Trophoblast cell (in vitro differentiated cells and primary cell): ENCODE measurements around the gene PLEKHG5.
"Not testable (repeated sequence)": the region's sequence is repeated elsewhere in the genome, so short reads cannot be mapped to it uniquely, and the experiment has no call there.

Source experiments
- DNase-seq, 2 donors: peaks; one replicate each; pipeline ENCODE4 v3.0.0-alpha.2; 2016
- H2AFZ ChIP-seq: 2 replicates; pipeline ENCODE4 v1.6.1; 2013; ENCODE audit warnings: low read length, moderate library complexity, mild to moderate bottlenecking; ENCODE audit not compliant: insufficient read depth, poor library complexity
- H2AK5ac ChIP-seq: 2 replicates; pipeline ENCODE4 v1.6.1; 2013; ENCODE audit warnings: mild to moderate bottlenecking, low read length
- H2BK120ac ChIP-seq: 2 replicates; pipeline ENCODE4 v1.6.1; 2013; ENCODE audit warnings: low read length, mild to moderate bottlenecking, moderate library complexity; ENCODE audit not compliant: insufficient read depth, poor library complexity
- H2BK12ac ChIP-seq: 2 replicates; pipeline ENCODE4 v1.6.1; 2013; ENCODE audit warnings: mild to moderate bottlenecking, low read length, moderate library complexity
- H2BK5ac ChIP-seq: 2 replicates; pipeline ENCODE4 v1.6.1; 2013; ENCODE audit warnings: low read length, low read depth, moderate library complexity, mild to moderate bottlenecking; ENCODE audit not compliant: poor library complexity
- H3K14ac ChIP-seq: 2 replicates; pipeline ENCODE4 v1.6.1; 2013; ENCODE audit warnings: mild to moderate bottlenecking, low read length
- H3K18ac ChIP-seq: 2 replicates; pipeline ENCODE4 v1.6.1; 2013; ENCODE audit warnings: mild to moderate bottlenecking, low read length
- H3K23ac ChIP-seq: 2 replicates; pipeline ENCODE4 v1.6.1; 2013; ENCODE audit warnings: low read length
- H3K27ac ChIP-seq: 2 replicates; pipeline ENCODE4 v1.5.1; 2013; ENCODE audit warnings: low read depth, mild to moderate bottlenecking, inconsistent platforms, low read length, moderate library complexity
- H3K27me3 ChIP-seq: 2 replicates; pipeline ENCODE4 v1.6.1; 2013; ENCODE audit warnings: inconsistent platforms, mild to moderate bottlenecking, low read length, moderate library complexity; ENCODE audit not compliant: insufficient read depth
- H3K36me3 ChIP-seq, 2 experiments: 1 replicate in 1 of 2; 2 replicates in 1 of 2; pipeline ENCODE4 v1.6.1; 2013; ENCODE audit warnings: low read length in 2 of 2, mild to moderate bottlenecking in 2 of 2, moderate library complexity in 1 of 2; ENCODE audit not compliant: insufficient read depth in 2 of 2, control insufficient read depth in 1 of 2
- H3K4ac ChIP-seq: 2 replicates; pipeline ENCODE4 v1.6.1; 2013; ENCODE audit warnings: low read depth, mild to moderate bottlenecking, low read length, moderate library complexity
- H3K4me1 ChIP-seq, 2 experiments: 1 replicate in 1 of 2; 2 replicates in 1 of 2; pipeline ENCODE4 v1.6.1; 2013; ENCODE audit warnings: low read length in 2 of 2, mild to moderate bottlenecking in 2 of 2, moderate library complexity in 1 of 2; ENCODE audit not compliant: insufficient read depth in 2 of 2, control insufficient read depth in 1 of 2
- H3K4me2 ChIP-seq: 2 replicates; pipeline ENCODE4 v1.6.1; 2013; ENCODE audit warnings: inconsistent platforms, mild to moderate bottlenecking, low read length, moderate library complexity
- H3K4me3 ChIP-seq: 2 replicates; pipeline ENCODE4 v1.5.1; 2013; ENCODE audit warnings: mild to moderate bottlenecking, low read depth, low read length, inconsistent platforms
- H3K79me1 ChIP-seq: one replicate; pipeline ENCODE4 v1.6.1; 2013; ENCODE audit warnings: low read length
- H3K79me2 ChIP-seq: 2 replicates; pipeline ENCODE4 v1.6.1; 2013; ENCODE audit warnings: low read length, mild to moderate bottlenecking; ENCODE audit not compliant: control insufficient read depth, insufficient read depth, poor library complexity
- H3K9ac ChIP-seq: 2 replicates; pipeline ENCODE4 v1.6.1; 2013; ENCODE audit warnings: mild to moderate bottlenecking, low read length
- H3K9me3 ChIP-seq: 2 replicates; pipeline ENCODE4 v1.6.1; 2013; ENCODE audit warnings: low read depth, mild to moderate bottlenecking, control low read depth, inconsistent platforms, low read length; ENCODE audit not compliant: insufficient read depth
- H4K12ac ChIP-seq: 2 replicates; pipeline ENCODE4 v1.6.1; 2013; ENCODE audit warnings: low read depth, mild to moderate bottlenecking, low read length, moderate library complexity
- H4K8ac ChIP-seq: 2 replicates; pipeline ENCODE4 v1.6.1; 2013; ENCODE audit warnings: low read depth, mild to moderate bottlenecking, low read length, moderate library complexity
- H4K91ac ChIP-seq: one replicate; pipeline ENCODE4 v1.6.1; 2013; ENCODE audit warnings: low read depth, mild to moderate bottlenecking, low read length, moderate library complexity
- WGBS: extraction: QIAGEN DNeasy Blood & Tissue Kit; methylation state at CpG from one replicate; pipeline ENCODE4 v1.1.7; 2013; ENCODE audit warnings: missing lambda C conversion rate; ENCODE audit not compliant: insufficient read length, insufficient coverage; ENCODE audit errors: extremely low coverage; 5-methylcytosine and 5-hydroxymethylcytosine counted together

Gene PLEKHG5

DNA sequence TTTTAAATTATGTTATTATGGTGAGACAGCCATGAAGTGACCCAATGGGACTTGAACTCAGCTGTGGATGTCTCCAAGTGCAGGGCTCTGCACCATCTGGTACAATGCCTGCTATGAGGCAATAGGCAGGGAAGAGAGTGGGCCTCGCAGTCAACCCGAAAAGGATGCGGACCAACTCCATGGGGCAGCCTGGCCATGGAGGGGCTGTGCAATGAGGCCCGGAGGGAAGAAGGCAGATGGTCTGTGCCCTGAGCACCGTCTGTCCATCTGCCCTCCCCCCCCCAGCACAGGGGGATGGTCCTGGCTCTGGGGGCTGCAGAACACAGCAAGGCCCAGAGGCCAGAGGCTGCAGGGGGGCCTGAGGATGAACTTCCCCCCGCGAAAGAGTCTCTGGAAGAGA lies 49.9 kb downstream of the PLEKHG5 start:
- no peak overlapping the region for H4K8ac ChIP-seq
- H3K36me3 ChIP-seq, result no peaks in the 10 kb centered on the region
- H3K27ac ChIP-seq, result no peak overlapping the region
- no peak overlapping the region for H3K14ac ChIP-seq
- H3K79me2 ChIP-seq, result no peaks in the 10 kb centered on the region
- WGBS, result no CpG with 5 or more reads among the region's 7 CpGs
- H3K4ac ChIP-seq, result no peak overlapping the region
- H4K91ac ChIP-seq, result no peak overlapping the region
- no peak overlapping the region for H4K12ac ChIP-seq
- no peak overlapping the region for H2BK5ac ChIP-seq
- no peak overlapping the region for H3K4me3 ChIP-seq
- no peak overlapping the region for H2BK12ac ChIP-seq
- no peak overlapping the region for H2AFZ ChIP-seq
- DNase-seq, result no peak
- H3K4me2 ChIP-seq, result no peak overlapping the region
- no peak overlapping the region for H3K23ac ChIP-seq
- H3K9ac ChIP-seq, result no peak overlapping the region
- no peak overlapping the region for H3K18ac ChIP-seq
- peaks cover 3% of the 10 kb centered on the region for H3K9me3 ChIP-seq
- H2AK5ac ChIP-seq, result no peak overlapping the region
- H2BK120ac ChIP-seq, result no peak overlapping the region
- H3K79me1 ChIP-seq, result peaks cover 3% of the 10 kb centered on the region
- peaks cover 6 to 7% of the 10 kb centered on the region in 2 experiments for H3K4me1 ChIP-seq
- H3K27me3 ChIP-seq, result no peaks in the 10 kb centered on the region

DNA sequence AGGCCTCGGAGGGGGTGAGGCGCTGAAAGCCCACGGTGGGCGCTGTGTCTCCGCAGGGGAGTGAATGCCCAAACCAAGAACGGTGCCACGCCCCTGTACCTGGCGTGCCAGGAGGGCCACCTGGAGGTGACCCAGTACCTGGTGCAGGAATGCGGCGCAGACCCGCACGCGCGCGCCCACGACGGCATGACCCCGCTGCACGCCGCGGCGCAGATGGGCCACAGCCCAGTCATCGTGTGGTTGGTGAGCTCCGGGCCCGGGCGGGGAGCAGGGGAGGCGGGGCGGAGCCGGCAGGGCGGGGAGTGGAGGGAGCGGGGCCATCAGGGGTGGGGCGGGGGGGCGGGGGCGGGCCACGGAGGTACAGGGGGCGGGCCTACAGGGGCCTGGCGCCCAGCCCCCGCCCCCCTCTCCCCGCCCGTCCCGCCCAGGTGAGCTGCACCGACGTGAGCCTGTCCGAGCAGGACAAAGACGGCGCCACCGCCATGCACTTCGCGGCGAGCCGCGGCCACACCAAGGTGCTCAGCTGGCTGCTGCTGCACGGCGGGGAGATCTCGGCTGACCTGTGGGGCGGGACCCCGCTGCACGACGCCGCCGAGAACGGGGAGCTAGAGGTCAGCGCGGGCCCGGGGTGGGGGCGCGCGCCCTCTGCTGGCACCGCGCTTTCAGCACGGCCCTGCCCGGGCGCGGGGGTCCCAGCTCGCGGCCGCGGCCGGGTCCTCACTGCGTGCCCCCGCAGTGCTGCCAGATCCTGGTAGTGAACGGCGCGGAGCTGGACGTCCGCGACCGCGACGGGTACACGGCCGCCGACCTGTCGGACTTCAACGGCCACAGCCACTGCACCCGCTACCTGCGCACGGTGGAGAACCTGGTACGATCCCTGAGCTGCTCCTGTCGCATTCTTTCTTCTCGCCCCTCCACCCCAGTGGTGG lies 51.0 kb downstream of the PLEKHG5 start:
- H3K4me1 ChIP-seq, result peaks cover 6 to 7% of the 10 kb centered on the region in 2 experiments
- H3K9me3 ChIP-seq, result peaks cover 3% of the 10 kb centered on the region
- H4K91ac ChIP-seq, result no peak overlapping the region
- no peak overlapping the region for H4K12ac ChIP-seq
- H2AFZ ChIP-seq, result no peak overlapping the region
- H3K4me2 ChIP-seq, result peak overlapping the region; percentile 66
- peak; percentile 41 to 56 for DNase-seq
- H2BK5ac ChIP-seq, result no peak overlapping the region
- H3K4me3 ChIP-seq, result peak overlapping the region; percentile 65
- no peak overlapping the region for H4K8ac ChIP-seq
- no peak overlapping the region for H3K23ac ChIP-seq
- H3K9ac ChIP-seq, result no peak overlapping the region
- H3K18ac ChIP-seq, result no peak overlapping the region
- no peak overlapping the region for H3K14ac ChIP-seq
- peaks cover 3% of the 10 kb centered on the region for H3K79me1 ChIP-seq
- no peak overlapping the region for H3K27ac ChIP-seq
- no peak overlapping the region for H2AK5ac ChIP-seq
- no peak overlapping the region for H3K4ac ChIP-seq
- H2BK12ac ChIP-seq, result no peak overlapping the region
- no peaks in the 10 kb centered on the region for H3K27me3 ChIP-seq
- H3K36me3 ChIP-seq, result no peaks in the 10 kb centered on the region
- no CpG with 5 or more reads among the region's 101 CpGs for WGBS
- H2BK120ac ChIP-seq, result no peak overlapping the region
- H3K79me2 ChIP-seq, result no peaks in the 10 kb centered on the region

GRCh38 chr1:6438047-6438525 lies 53.4 kb downstream of the PLEKHG5 start:
- Histone ChIP-seq H3K23ac (no peak overlapping the region), H4K12ac (no peak overlapping the region), H3K4me2 (no peak overlapping the region), H3K9ac (no peak overlapping the region), H3K36me3 (no peaks in the 10 kb centered on the region), H3K79me1 (peaks cover 3% of the 10 kb centered on the region), H3K27me3 (no peaks in the 10 kb centered on the region), H3K27ac (no peak overlapping the region), H3K4me3 (no peak overlapping the region), H2BK120ac (no peak overlapping the region), H2AK5ac (no peak overlapping the region), H2BK12ac (no peak overlapping the region), H3K18ac (no peak overlapping the region), H3K79me2 (no peaks in the 10 kb centered on the region), H3K14ac (no peak overlapping the region), H3K4ac (no peak overlapping the region), H3K9me3 (peaks cover 3% of the 10 kb centered on the region), H2AFZ (no peak overlapping the region), H3K4me1 (peaks cover 9% of the 10 kb centered on the region in 2 experiments), H2BK5ac (no peak overlapping the region), H4K8ac (no peak overlapping the region), H4K91ac (no peak overlapping the region)
- WGBS, result no CpG with 5 or more reads among the region's 5 CpGs
- DNase-seq, result peak; percentile 61 to 82

DNA sequence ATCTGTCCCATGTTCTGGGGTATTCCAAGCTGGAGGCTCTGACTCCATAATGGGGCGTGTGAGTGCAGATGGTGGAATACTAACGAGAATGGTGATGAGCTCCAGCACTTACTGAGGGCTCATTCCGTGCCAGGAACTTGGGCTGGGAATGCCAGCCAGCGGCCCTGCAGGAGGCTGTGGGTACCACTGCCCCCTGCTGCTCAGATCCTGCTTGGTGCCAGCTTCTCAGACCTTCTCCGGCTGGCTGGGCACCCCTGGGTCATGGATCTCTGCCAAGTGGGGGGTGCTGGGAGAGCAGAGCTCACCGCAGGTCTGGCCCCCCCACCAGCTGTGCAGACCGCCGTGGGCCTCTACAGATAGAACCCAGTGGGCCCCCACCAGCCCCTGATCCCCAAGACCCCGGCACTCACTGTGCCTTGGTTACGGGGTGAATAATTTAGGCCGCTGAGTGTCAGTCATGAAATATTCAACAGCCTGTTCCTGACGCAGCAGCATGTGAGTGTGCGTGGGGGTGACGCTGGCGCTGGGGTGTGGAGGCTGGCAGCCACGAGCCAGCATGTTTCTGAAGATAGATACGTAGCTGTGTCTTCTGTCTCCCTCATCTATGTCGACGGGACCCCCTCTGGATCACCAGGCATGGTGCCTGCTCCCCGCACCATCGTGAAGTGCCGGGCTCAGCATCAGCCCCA lies 54.3 kb downstream of the PLEKHG5 start:
- H3K23ac ChIP-seq, H2AK5ac ChIP-seq, H3K9me3 ChIP-seq, DNase-seq, H3K27me3 ChIP-seq, H3K4me1 ChIP-seq, H3K4me2 ChIP-seq, H4K91ac ChIP-seq, H2BK120ac ChIP-seq, H3K36me3 ChIP-seq, H4K12ac ChIP-seq, H4K8ac ChIP-seq, H2BK12ac ChIP-seq, H3K4ac ChIP-seq, H3K79me1 ChIP-seq, H3K14ac ChIP-seq, H3K18ac ChIP-seq, H3K79me2 ChIP-seq, H3K4me3 ChIP-seq, H3K9ac ChIP-seq, H3K27ac ChIP-seq, H2BK5ac ChIP-seq, H2AFZ ChIP-seq: not testable (repeated sequence)
- WGBS, result no CpG with 5 or more reads among the region's 22 CpGs
